Caco-2 (cell line): ENCODE measurements around the gene PDE4D. TPM values are rescaled to one million over a fixed set of nuclear protein-coding genes. Genes with fewer than 3 reads are reported as not detected.

Source experiments
- BruUV-seq: library from RNA; stranded (reverse); fragments of 400-500 nt; replicated peaks from 2 replicates; lab custom pipeline; 2021; lab: Mats Ljungman, UMichigan
- CTCF ChIA-PET: fragments of 300-600 bp; sonication (Branson Sonifier 250); formaldehyde crosslinking; loops from one replicate; lab custom pipeline; 2022; ENCODE audit warnings: antibody characterized with exemption; lab: Charles Lee
- POLR2A ChIA-PET: fragments of 300-600 bp; sonication (Branson Sonifier 250); formaldehyde crosslinking; loops from one replicate; lab custom pipeline; 2022; ENCODE audit warnings: antibody characterized with exemption; lab: Charles Lee
- DNase-seq, 2 experiments: peaks; one replicate each; pipeline versions ENCODE4 v3.0.0 to v3.0.0-alpha.2; 2020 to 2022
- H3K27me3 ChIP-seq: replicated peaks from 2 replicates; pipeline ENCODE4 v1.6.0; 2011; ENCODE audit warnings: low read length; ENCODE audit not compliant: control insufficient read depth, insufficient read depth
- H3K36me3 ChIP-seq: 2 replicates; pipeline ENCODE4 v1.5.1; 2011; ENCODE audit warnings: low read length; ENCODE audit not compliant: control insufficient read depth, insufficient read depth
- H3K4me1 ChIP-seq: fragments of 250-450 bp; sonication (Bioruptor Pico); 2 replicates; pipeline ENCODE4 v1.5.1; 2020; ENCODE audit warnings: mild to moderate bottlenecking
- H3K4me3 ChIP-seq: 2 replicates; pipeline ENCODE4 v1.5.1; 2011; ENCODE audit warnings: low read depth, mild to moderate bottlenecking, control low read depth, low read length
- H3K9me3 ChIP-seq: fragments of 250-450 bp; sonication (Bioruptor Pico); 2 replicates; pipeline ENCODE4 v1.5.1; 2020; ENCODE audit warnings: mild to moderate bottlenecking, moderate library complexity
- H3K27ac Mint-ChIP-seq: one replicate; pipeline ENCODE4 v1.8.0; 2022; ENCODE audit warnings: mixed read lengths; ENCODE audit not compliant: unreplicated experiment
- H3K27me3 Mint-ChIP-seq: one replicate; pipeline ENCODE4 v1.8.0; 2022; ENCODE audit warnings: mixed read lengths; ENCODE audit not compliant: insufficient read depth, unreplicated experiment
- H3K36me3 Mint-ChIP-seq: one replicate; pipeline ENCODE4 v1.8.0; 2022; ENCODE audit warnings: mild to moderate bottlenecking, mixed read lengths; ENCODE audit not compliant: insufficient read depth, unreplicated experiment
- H3K4me1 Mint-ChIP-seq: one replicate; pipeline ENCODE4 v1.8.0; 2022; ENCODE audit warnings: low read depth, mixed read lengths; ENCODE audit not compliant: unreplicated experiment
- H3K4me3 Mint-ChIP-seq: one replicate; pipeline ENCODE4 v1.8.0; 2022; ENCODE audit warnings: mild to moderate bottlenecking, moderate library complexity, mixed read lengths; ENCODE audit not compliant: unreplicated experiment
- H3K9me3 Mint-ChIP-seq: one replicate; pipeline ENCODE4 v1.8.0; 2022; ENCODE audit warnings: mixed read lengths; ENCODE audit not compliant: unreplicated experiment
- intact Hi-C: fragments of 100-400 bp; cut with micrococcal nuclease; formaldehyde crosslinking; loops from one replicate; pipeline ENCODE4 v1.10.0; 2022; ENCODE audit not compliant: unreplicated experiment
- total RNA-seq: library from RNA; stranded (reverse); gene quantifications from 2 replicates; pipeline ENCODE4 v1.2.3, GENCODE V29; 2022
- TF ChIP-seq, protein P1 (sequence below), 2 experiments: fragments of 200-600 bp in 1 of 2; IDR thresholded peaks; 1 replicate in 1 of 2; 2 replicates in 1 of 2; pipeline versions ENCODE4 v1.5.1 to v1.8.0; 2011 to 2022; ENCODE audit warnings: antibody characterized with exemption in 1 of 2, control low read depth in 1 of 2, inconsistent platforms in 1 of 2, low read depth in 1 of 2, low read length in 1 of 2, mild to moderate bottlenecking in 1 of 2, moderate library complexity in 1 of 2; ENCODE audit not compliant: insufficient read depth in 1 of 2, severe bottlenecking in 1 of 2, unreplicated experiment in 1 of 2

The PDE4D gene
- total RNA-seq, 1 experiment from 2014 or later = 89.8 TPM

DNA sequence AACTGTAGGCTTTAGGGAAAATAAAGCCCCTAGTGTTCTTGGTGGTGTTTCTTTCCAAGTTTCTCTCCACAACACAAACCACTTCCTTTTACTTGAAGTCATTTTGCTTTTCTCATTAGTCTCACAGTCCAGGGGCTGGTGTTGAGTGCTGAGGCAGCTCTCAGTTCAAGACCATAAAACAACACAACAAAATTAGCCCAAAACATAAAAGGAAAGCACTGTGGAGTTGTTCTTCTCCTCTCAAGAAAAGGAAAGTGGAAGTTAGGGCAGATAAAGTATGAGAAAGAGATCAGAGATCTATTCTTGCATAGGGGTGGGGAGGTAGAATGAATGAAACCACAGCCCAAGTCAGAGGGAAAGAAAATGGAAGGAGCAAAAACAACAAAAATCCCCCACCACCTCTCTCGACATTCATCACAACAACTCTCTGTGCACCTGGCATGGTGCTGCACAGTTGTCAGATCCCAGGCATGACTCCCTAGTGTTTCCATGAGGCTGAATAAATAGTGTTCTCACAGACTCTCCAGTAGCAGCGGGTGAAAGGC, 740.8 kb downstream of the PDE4D start:
- Mint-ChIP-seq H3K9me3 (peaks cover 11% of the 10 kb centered on the region), H3K4me1 (peaks cover 28% of the 10 kb centered on the region), H3K27ac (no peak overlapping the region), H3K27me3 (no peaks in the 10 kb centered on the region), H3K4me3 (no peak overlapping the region), H3K36me3 (no peaks in the 10 kb centered on the region)
- Histone ChIP-seq H3K4me1 (peaks cover 36% of the 10 kb centered on the region), H3K9me3 (peaks cover 4% of the 10 kb centered on the region; the same call in 1 of the 2 replicates), H3K4me3 (no peak overlapping the region), H3K36me3 (no peaks in the 10 kb centered on the region), H3K27me3 (no peaks in the 10 kb centered on the region)
- intact Hi-C loops = no loop called here
- CTCF ChIA-PET = no interaction called here
- no peak for DNase-seq
- TF ChIP-seq, protein P1, sequence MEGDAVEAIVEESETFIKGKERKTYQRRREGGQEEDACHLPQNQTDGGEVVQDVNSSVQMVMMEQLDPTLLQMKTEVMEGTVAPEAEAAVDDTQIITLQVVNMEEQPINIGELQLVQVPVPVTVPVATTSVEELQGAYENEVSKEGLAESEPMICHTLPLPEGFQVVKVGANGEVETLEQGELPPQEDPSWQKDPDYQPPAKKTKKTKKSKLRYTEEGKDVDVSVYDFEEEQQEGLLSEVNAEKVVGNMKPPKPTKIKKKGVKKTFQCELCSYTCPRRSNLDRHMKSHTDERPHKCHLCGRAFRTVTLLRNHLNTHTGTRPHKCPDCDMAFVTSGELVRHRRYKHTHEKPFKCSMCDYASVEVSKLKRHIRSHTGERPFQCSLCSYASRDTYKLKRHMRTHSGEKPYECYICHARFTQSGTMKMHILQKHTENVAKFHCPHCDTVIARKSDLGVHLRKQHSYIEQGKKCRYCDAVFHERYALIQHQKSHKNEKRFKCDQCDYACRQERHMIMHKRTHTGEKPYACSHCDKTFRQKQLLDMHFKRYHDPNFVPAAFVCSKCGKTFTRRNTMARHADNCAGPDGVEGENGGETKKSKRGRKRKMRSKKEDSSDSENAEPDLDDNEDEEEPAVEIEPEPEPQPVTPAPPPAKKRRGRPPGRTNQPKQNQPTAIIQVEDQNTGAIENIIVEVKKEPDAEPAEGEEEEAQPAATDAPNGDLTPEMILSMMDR (IDR thresholded peaks at IDR 0.05; ENCODE audit: insufficient read depth in 1 of 2, low read depth in 1 of 2, low read length in 1 of 2, severe bottlenecking in 1 of 2, unreplicated experiment in 1 of 2) = no peak
- no TSS peak for BruUV-seq
- POLR2A ChIA-PET = no interaction called here

DNA sequence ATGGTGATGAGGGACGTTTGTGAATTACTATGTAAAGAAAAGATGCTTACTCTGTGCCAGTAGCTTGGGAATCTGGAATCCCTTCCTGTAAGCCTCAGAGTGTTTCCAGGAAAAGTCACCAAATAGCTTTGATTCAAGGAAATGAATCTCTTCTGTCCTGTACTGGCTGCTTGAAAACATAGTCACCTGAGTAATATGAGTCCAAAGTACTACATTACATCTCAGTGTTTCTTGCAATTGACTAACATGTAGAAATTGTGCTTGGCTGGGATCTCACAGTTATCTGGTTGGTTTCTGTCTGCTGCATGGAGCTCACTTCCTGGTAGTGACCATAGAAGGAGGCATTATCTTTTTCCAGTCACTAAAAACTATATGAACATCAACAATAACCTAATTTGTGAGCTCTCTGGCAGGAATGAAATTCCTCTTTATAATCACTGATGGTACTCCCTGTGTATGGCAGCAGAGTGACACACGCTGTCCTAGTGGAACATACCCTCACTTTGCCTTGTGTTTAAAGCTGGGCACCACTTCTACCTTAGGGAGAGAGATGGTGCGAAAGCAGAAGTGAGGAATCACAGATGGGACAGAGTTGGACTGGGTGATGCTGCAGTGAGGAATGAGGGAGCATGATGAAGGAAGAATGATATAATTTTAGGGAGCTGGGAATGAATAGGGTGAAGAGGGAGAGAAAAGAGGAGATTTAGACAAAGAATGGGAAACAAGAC, 742.2 kb downstream of the PDE4D start:
- no peaks in the 10 kb centered on the region for H3K36me3 ChIP-seq
- POLR2A ChIA-PET = interaction anchor here (0.7 to 1.2 kb wide), 4 partner anchors 10 to 27 kb away, joined by 3 to 6 read pairs (median 3); no protein-coding TSS in a partner anchor
- DNase-seq = no peak
- Mint-ChIP-seq H3K27me3 (no peaks in the 10 kb centered on the region), H3K9me3 (peaks cover 11% of the 10 kb centered on the region), H3K4me1 (peaks cover 28% of the 10 kb centered on the region), H3K4me3 (no peak overlapping the region), H3K27ac (peak overlapping the region; percentile 54), H3K36me3 (no peaks in the 10 kb centered on the region)
- H3K27me3 ChIP-seq = no peaks in the 10 kb centered on the region
- peaks cover 4% of the 10 kb centered on the region; the same call in 1 of the 2 replicates for H3K9me3 ChIP-seq
- peaks cover 29% of the 10 kb centered on the region for H3K4me1 ChIP-seq
- CTCF ChIA-PET = interaction anchor here (0.5 to 0.9 kb wide), 3 partner anchors 9 to 149 kb away, joined by 3 to 5 read pairs (median 3); no protein-coding TSS in a partner anchor
- intact Hi-C loops = no loop called here
- TF ChIP-seq, protein P1 (IDR thresholded peaks at IDR 0.05; ENCODE audit: insufficient read depth in 1 of 2, low read depth in 1 of 2, low read length in 1 of 2, severe bottlenecking in 1 of 2, unreplicated experiment in 1 of 2) = no peak
- no peak overlapping the region for H3K4me3 ChIP-seq
- BruUV-seq = no TSS peak

DNA sequence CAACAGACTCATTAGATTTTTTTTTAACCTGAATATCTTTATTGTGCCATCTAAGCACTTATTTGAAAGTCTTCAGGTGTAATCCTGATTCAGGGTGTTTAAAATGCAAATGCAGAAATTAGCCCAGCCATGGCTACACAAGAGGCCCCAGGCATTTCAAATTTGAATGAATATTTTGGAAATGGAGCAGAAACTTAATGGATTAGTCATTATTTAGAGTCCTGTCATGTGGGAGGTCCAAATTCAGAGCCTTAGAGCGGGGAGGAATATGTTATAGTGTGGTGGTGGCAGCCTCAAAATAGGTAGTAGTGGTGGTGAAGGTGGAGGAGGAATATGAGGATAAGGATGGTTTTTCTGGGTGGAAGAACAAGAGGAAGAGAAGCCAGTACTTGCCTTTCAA, 743.7 kb downstream of the PDE4D start:
- TF ChIP-seq, protein P1 (IDR thresholded peaks at IDR 0.05; ENCODE audit: insufficient read depth in 1 of 2, low read depth in 1 of 2, low read length in 1 of 2, severe bottlenecking in 1 of 2, unreplicated experiment in 1 of 2) = no peak
- no peaks in the 10 kb centered on the region for H3K27me3 Mint-ChIP-seq
- no peak overlapping the region for H3K4me3 ChIP-seq
- peaks cover 11% of the 10 kb centered on the region for H3K9me3 Mint-ChIP-seq
- peaks cover 29% of the 10 kb centered on the region for H3K4me1 ChIP-seq
- H3K27me3 ChIP-seq = no peaks in the 10 kb centered on the region
- H3K36me3 ChIP-seq = no peaks in the 10 kb centered on the region
- DNase-seq = no peak
- H3K4me3 Mint-ChIP-seq = no peak overlapping the region
- BruUV-seq = no TSS peak
- no peaks in the 10 kb centered on the region for H3K36me3 Mint-ChIP-seq
- intact Hi-C loops = no loop called here
- ChIA-PET CTCF (no interaction called here), POLR2A (interaction anchor here (1.2 kb wide), 1 partner anchor 21 kb away, joined by 4 read pairs; no protein-coding TSS in a partner anchor)
- H3K9me3 ChIP-seq = no peaks in the 10 kb centered on the region
- H3K27ac Mint-ChIP-seq = peak overlapping the region; percentile 36
- H3K4me1 Mint-ChIP-seq = peaks cover 28% of the 10 kb centered on the region
